Kidney epithelial cell (primary cell): Measurements from ENCODE around the gene UTP18. TPM values are rescaled to one million over a fixed set of nuclear protein-coding genes. Genes with fewer than 3 reads are reported as not detected.
"Not testable (repeated sequence)": the region's sequence is repeated elsewhere in the genome, so short reads cannot be mapped to it uniquely, and the experiment has no call there.

Experiments used
- DNase-seq: peaks from one replicate; pipeline ENCODE4 v3.0.0-alpha.2; 2010; ENCODE audit warnings: low read depth
- H3K27me3 ChIP-seq: 2 replicates; pipeline ENCODE4 v1.6.0; 2011; ENCODE audit warnings: low read length; ENCODE audit not compliant: control insufficient read depth, insufficient read depth
- H3K36me3 ChIP-seq: 2 replicates; pipeline ENCODE4 v1.5.1; 2011; ENCODE audit warnings: low read length; ENCODE audit not compliant: control insufficient read depth, insufficient read depth
- H3K4me3 ChIP-seq: 2 replicates; pipeline ENCODE4 v1.5.1; 2011; ENCODE audit warnings: low read depth, mild to moderate bottlenecking, control low read depth, low read length
- total RNA-seq: library from RNA; depleted of rRNA; stranded (reverse); fragments of >200 nt; gene quantifications from 2 replicates; pipeline ENCODE4 v1.2.3, GENCODE V29; 2015
- TF ChIP-seq, protein P1 (sequence below): IDR thresholded peaks from 2 replicates; pipeline ENCODE4 v1.5.1; 2011; ENCODE audit warnings: mild to moderate bottlenecking, moderate library complexity, low read length, control low read depth, inconsistent platforms; ENCODE audit not compliant: insufficient read depth, poor library complexity, severe bottlenecking

UTP18 gene
- total RNA-seq, 1 donor from 2014 or later = 43.1 TPM

- TF ChIP-seq, protein P1, sequence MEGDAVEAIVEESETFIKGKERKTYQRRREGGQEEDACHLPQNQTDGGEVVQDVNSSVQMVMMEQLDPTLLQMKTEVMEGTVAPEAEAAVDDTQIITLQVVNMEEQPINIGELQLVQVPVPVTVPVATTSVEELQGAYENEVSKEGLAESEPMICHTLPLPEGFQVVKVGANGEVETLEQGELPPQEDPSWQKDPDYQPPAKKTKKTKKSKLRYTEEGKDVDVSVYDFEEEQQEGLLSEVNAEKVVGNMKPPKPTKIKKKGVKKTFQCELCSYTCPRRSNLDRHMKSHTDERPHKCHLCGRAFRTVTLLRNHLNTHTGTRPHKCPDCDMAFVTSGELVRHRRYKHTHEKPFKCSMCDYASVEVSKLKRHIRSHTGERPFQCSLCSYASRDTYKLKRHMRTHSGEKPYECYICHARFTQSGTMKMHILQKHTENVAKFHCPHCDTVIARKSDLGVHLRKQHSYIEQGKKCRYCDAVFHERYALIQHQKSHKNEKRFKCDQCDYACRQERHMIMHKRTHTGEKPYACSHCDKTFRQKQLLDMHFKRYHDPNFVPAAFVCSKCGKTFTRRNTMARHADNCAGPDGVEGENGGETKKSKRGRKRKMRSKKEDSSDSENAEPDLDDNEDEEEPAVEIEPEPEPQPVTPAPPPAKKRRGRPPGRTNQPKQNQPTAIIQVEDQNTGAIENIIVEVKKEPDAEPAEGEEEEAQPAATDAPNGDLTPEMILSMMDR = no peak
- Histone ChIP-seq H3K27me3 (no peaks in the 10 kb centered on the region), H3K36me3 (peaks cover 1% of the 10 kb centered on the region), H3K4me3 (no peak overlapping the region)
- DNase-seq = no peak
Observed at GRCh38 chr17:51263006-51263405, 2.7 kb downstream of the UTP18 start.

DNA sequence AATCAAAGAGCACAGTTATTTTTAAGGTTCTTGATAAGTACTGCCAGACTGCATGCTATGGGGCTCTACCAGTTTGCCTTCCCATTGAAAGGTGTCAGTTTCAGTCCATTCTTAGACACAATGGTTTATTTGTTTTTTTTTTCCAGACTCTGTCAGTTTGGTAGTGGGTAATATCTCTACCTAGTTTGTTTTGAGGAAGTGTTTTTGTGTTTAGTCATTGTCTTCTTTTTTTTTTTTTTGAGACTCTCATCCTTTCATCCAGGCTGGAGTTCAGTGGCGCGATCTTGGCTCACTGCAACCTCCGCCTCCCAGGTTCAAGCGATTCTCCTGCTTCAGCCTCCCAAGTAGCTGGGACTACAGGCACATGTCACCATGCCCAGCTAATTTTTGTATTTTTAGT is 4.1 kb downstream of the UTP18 start:
- not testable (repeated sequence) for H3K27me3 ChIP-seq, DNase-seq, H3K36me3 ChIP-seq, H3K4me3 ChIP-seq

- TF ChIP-seq, protein P1 = no peak
Observed at GRCh38 chr17:51269991-51270390, 9.6 kb downstream of the UTP18 start.

GRCh38 chr17:51270636-51271035 is 10.3 kb downstream of the UTP18 start:
- TF ChIP-seq, protein P1 = no peak
- no peaks in the 10 kb centered on the region for H3K27me3 ChIP-seq
- H3K36me3 ChIP-seq = peaks cover 1% of the 10 kb centered on the region
- no peak for DNase-seq
- no peak overlapping the region for H3K4me3 ChIP-seq

More at GRCh38 chr17:51269991-51270390, 9.6 kb downstream of the UTP18 start:
- H3K27me3 ChIP-seq = no peaks in the 10 kb centered on the region
- no peak for DNase-seq
- H3K4me3 ChIP-seq = no peak overlapping the region
- peaks cover 1% of the 10 kb centered on the region for H3K36me3 ChIP-seq

DNA sequence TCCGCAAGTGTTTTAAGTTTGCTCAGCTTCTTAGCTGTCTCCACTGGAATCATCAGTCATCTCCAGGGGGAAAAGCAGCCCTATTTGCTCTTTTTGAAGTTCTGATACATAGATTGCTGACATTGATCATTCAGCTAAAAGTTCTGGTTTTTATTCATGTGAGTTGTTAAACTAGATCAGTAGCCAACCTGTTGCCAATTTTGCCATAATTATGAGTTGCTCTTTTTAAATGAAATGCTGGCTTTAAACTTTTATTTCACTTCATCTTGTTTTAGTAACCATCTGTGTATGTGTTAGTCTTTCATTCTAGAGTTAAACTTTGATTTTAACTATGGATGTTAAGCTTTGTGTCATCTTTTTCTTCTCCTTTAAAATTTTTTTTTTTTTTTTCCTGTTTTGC is 12.5 kb downstream of the UTP18 start:
- H3K4me3 ChIP-seq = no peak overlapping the region
- H3K36me3 ChIP-seq = no peaks in the 10 kb centered on the region
- no peak for DNase-seq
- no peaks in the 10 kb centered on the region for H3K27me3 ChIP-seq
- TF ChIP-seq, protein P1 = no peak

DNA sequence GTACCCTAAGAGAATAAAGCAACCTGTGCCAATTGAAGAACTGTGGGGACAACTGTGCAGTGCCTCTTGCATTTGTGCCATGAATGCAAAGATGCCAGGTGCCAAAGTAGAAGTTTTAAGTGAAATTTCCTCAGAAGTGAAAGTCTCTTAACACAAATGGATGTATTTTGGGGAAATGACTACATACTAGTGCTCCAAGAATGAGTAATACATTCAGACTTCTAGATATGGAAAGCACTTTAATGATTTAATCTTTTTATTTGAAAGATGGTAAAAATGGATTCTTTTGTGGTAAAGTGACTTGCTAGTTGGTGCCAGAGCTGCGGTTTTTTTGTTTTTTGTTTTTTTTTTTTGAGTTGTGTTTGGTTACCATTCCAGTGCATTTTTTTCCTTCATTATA is 15.0 kb downstream of the UTP18 start:
- no peak overlapping the region for H3K4me3 ChIP-seq
- H3K27me3 ChIP-seq = no peaks in the 10 kb centered on the region
- TF ChIP-seq, protein P1 = no peak
- DNase-seq = no peak
- no peaks in the 10 kb centered on the region for H3K36me3 ChIP-seq

DNA sequence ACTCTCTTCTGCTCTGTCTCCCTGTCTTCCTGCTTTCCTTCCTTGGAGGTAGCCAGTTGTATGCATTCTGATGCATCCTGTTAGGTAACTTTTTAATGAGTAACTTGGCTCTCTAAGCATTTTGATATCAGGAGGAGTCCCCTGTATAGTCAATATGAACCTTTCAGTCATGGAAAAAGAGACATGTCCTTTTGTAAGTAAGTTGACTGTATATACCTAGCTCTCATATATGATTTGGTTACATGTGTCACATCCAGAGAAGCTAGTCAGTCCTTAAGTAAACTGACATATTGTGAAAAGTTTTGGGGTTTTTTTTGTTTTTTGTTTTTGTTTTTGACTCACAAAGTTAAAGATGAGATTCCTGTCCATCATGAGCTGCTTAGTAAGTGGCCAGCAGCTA is 18.8 kb downstream of the UTP18 start:
- Histone ChIP-seq H3K27me3 (no peaks in the 10 kb centered on the region), H3K36me3 (no peaks in the 10 kb centered on the region), H3K4me3 (no peak overlapping the region)
- DNase-seq = no peak
- TF ChIP-seq, protein P1 = no peak
